ENCODE data around the gene NEK6. TPM values are rescaled to one million over a fixed set of nuclear protein-coding genes. Genes with fewer than 3 reads are reported as not detected.

Gene NEK6
- total and polyA plus RNA-seq, 9 of the 15 experiments (the other 6 are each of a cell fraction or from before 2014, with no cell fraction given), result 3.1 to 19.0 (median 8.4) TPM

GRCh38 chr9:124328285-124328684, 70.5 kb downstream of the NEK6 start (continued):
- TF ChIP-seq, protein P1, sequence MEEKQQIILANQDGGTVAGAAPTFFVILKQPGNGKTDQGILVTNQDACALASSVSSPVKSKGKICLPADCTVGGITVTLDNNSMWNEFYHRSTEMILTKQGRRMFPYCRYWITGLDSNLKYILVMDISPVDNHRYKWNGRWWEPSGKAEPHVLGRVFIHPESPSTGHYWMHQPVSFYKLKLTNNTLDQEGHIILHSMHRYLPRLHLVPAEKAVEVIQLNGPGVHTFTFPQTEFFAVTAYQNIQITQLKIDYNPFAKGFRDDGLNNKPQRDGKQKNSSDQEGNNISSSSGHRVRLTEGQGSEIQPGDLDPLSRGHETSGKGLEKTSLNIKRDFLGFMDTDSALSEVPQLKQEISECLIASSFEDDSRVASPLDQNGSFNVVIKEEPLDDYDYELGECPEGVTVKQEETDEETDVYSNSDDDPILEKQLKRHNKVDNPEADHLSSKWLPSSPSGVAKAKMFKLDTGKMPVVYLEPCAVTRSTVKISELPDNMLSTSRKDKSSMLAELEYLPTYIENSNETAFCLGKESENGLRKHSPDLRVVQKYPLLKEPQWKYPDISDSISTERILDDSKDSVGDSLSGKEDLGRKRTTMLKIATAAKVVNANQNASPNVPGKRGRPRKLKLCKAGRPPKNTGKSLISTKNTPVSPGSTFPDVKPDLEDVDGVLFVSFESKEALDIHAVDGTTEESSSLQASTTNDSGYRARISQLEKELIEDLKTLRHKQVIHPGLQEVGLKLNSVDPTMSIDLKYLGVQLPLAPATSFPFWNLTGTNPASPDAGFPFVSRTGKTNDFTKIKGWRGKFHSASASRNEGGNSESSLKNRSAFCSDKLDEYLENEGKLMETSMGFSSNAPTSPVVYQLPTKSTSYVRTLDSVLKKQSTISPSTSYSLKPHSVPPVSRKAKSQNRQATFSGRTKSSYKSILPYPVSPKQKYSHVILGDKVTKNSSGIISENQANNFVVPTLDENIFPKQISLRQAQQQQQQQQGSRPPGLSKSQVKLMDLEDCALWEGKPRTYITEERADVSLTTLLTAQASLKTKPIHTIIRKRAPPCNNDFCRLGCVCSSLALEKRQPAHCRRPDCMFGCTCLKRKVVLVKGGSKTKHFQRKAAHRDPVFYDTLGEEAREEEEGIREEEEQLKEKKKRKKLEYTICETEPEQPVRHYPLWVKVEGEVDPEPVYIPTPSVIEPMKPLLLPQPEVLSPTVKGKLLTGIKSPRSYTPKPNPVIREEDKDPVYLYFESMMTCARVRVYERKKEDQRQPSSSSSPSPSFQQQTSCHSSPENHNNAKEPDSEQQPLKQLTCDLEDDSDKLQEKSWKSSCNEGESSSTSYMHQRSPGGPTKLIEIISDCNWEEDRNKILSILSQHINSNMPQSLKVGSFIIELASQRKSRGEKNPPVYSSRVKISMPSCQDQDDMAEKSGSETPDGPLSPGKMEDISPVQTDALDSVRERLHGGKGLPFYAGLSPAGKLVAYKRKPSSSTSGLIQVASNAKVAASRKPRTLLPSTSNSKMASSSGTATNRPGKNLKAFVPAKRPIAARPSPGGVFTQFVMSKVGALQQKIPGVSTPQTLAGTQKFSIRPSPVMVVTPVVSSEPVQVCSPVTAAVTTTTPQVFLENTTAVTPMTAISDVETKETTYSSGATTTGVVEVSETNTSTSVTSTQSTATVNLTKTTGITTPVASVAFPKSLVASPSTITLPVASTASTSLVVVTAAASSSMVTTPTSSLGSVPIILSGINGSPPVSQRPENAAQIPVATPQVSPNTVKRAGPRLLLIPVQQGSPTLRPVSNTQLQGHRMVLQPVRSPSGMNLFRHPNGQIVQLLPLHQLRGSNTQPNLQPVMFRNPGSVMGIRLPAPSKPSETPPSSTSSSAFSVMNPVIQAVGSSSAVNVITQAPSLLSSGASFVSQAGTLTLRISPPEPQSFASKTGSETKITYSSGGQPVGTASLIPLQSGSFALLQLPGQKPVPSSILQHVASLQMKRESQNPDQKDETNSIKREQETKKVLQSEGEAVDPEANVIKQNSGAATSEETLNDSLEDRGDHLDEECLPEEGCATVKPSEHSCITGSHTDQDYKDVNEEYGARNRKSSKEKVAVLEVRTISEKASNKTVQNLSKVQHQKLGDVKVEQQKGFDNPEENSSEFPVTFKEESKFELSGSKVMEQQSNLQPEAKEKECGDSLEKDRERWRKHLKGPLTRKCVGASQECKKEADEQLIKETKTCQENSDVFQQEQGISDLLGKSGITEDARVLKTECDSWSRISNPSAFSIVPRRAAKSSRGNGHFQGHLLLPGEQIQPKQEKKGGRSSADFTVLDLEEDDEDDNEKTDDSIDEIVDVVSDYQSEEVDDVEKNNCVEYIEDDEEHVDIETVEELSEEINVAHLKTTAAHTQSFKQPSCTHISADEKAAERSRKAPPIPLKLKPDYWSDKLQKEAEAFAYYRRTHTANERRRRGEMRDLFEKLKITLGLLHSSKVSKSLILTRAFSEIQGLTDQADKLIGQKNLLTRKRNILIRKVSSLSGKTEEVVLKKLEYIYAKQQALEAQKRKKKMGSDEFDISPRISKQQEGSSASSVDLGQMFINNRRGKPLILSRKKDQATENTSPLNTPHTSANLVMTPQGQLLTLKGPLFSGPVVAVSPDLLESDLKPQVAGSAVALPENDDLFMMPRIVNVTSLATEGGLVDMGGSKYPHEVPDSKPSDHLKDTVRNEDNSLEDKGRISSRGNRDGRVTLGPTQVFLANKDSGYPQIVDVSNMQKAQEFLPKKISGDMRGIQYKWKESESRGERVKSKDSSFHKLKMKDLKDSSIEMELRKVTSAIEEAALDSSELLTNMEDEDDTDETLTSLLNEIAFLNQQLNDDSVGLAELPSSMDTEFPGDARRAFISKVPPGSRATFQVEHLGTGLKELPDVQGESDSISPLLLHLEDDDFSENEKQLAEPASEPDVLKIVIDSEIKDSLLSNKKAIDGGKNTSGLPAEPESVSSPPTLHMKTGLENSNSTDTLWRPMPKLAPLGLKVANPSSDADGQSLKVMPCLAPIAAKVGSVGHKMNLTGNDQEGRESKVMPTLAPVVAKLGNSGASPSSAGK (IDR thresholded peaks at IDR 0.05), result no peak
- TF ChIP-seq, protein P2, sequence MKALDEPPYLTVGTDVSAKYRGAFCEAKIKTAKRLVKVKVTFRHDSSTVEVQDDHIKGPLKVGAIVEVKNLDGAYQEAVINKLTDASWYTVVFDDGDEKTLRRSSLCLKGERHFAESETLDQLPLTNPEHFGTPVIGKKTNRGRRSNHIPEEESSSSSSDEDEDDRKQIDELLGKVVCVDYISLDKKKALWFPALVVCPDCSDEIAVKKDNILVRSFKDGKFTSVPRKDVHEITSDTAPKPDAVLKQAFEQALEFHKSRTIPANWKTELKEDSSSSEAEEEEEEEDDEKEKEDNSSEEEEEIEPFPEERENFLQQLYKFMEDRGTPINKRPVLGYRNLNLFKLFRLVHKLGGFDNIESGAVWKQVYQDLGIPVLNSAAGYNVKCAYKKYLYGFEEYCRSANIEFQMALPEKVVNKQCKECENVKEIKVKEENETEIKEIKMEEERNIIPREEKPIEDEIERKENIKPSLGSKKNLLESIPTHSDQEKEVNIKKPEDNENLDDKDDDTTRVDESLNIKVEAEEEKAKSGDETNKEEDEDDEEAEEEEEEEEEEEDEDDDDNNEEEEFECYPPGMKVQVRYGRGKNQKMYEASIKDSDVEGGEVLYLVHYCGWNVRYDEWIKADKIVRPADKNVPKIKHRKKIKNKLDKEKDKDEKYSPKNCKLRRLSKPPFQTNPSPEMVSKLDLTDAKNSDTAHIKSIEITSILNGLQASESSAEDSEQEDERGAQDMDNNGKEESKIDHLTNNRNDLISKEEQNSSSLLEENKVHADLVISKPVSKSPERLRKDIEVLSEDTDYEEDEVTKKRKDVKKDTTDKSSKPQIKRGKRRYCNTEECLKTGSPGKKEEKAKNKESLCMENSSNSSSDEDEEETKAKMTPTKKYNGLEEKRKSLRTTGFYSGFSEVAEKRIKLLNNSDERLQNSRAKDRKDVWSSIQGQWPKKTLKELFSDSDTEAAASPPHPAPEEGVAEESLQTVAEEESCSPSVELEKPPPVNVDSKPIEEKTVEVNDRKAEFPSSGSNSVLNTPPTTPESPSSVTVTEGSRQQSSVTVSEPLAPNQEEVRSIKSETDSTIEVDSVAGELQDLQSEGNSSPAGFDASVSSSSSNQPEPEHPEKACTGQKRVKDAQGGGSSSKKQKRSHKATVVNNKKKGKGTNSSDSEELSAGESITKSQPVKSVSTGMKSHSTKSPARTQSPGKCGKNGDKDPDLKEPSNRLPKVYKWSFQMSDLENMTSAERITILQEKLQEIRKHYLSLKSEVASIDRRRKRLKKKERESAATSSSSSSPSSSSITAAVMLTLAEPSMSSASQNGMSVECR (CRISPR knock-in tag; IDR thresholded peaks at IDR 0.05), result no peak
- no peak for TF ChIP-seq IFI16 (CRISPR knock-in tag; IDR thresholded peaks at IDR 0.05)
- TF ChIP-seq, protein P3, sequence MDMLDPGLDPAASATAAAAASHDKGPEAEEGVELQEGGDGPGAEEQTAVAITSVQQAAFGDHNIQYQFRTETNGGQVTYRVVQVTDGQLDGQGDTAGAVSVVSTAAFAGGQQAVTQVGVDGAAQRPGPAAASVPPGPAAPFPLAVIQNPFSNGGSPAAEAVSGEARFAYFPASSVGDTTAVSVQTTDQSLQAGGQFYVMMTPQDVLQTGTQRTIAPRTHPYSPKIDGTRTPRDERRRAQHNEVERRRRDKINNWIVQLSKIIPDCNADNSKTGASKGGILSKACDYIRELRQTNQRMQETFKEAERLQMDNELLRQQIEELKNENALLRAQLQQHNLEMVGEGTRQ (CRISPR knock-in tag; IDR thresholded peaks at IDR 0.05), result no peak
- TF ChIP-seq ZBTB5 (IDR thresholded peaks at IDR 0.05), result no peak
- TF ChIP-seq PHB2 (IDR thresholded peaks at IDR 0.05; ENCODE audit: low read depth), result no peak

All from K562 (cell line).